HepG2 (cell line): ENCODE data around the gene PCSK6. TPM values are rescaled to one million over a fixed set of nuclear protein-coding genes. Genes with fewer than 3 reads are reported as not detected.

Experiments
- ATAC-seq: fragments of 200-7000 bp; cut with Tn5 transposase; 3 replicates; pipeline ENCODE4 v1.9.1; 2020; ENCODE audit warnings: mild to moderate bottlenecking, moderate library complexity
- BruUV-seq: library from RNA; stranded (reverse); fragments of 400-500 nt; replicated peaks from 2 replicates; lab custom pipeline; 2021; lab: Mats Ljungman, UMichigan
- CTCF ChIA-PET: fragments of 300-600 bp; formaldehyde crosslinking; extraction: SDS; loops from one replicate; lab custom pipeline; 2021; ENCODE audit warnings: low total read pairs, inconsistent platforms, low intra/inter-chr PET ratio; lab: Yijun Ruan, JAX
- POLR2A ChIA-PET: fragments of 350-600 bp; sonication (Branson Sonifier 250); formaldehyde crosslinking; loops from one replicate; lab custom pipeline; 2020; ENCODE audit warnings: antibody characterized with exemption, inconsistent platforms; lab: Yijun Ruan, JAX
- DNase-seq: peaks from one replicate; pipeline ENCODE4 v3.0.0-alpha.2; 2015; ENCODE audit warnings: low spot score
- FAIRE-seq: peaks from 3 replicates; lab custom pipeline; 2011; peaks lifted over from hg19 to GRCh38; lab: Jason Lieb, UNC
- H2AFZ ChIP-seq: one replicate; pipeline ENCODE4 v1.6.1; 2011; ENCODE audit warnings: low read length, inconsistent platforms
- H3K27ac ChIP-seq: fragments of 300-600 bp; 3 replicates; pipeline ENCODE4 v1.8.0; 2011; ENCODE audit warnings: mixed run types, mild to moderate bottlenecking, mixed read lengths, low read length, inconsistent platforms; ENCODE audit not compliant: insufficient read depth; ENCODE audit errors: extremely low read length
- H3K27me3 ChIP-seq, 2 experiments: fragments of 200-600 bp in 1 of 2; 2 replicates in 1 of 2; 3 replicates in 1 of 2; pipeline versions ENCODE4 v1.6.0 to v1.8.0; 2011; ENCODE audit warnings: low read length in 2 of 2, mild to moderate bottlenecking in 2 of 2, moderate library complexity in 2 of 2, inconsistent platforms in 1 of 2; ENCODE audit not compliant: insufficient read depth in 2 of 2, control insufficient read depth in 1 of 2
- H3K36me3 ChIP-seq, 2 experiments: fragments of 200-600 bp in 1 of 2; replicated peaks in 1 of 2; 2 replicates in 1 of 2; 3 replicates in 1 of 2; pipeline versions ENCODE4 v1.5.1 to v1.8.0; 2011; ENCODE audit warnings: low read length in 2 of 2, inconsistent platforms in 1 of 2; ENCODE audit not compliant: insufficient read depth in 2 of 2, control insufficient read depth in 1 of 2
- H3K4me1 ChIP-seq: 2 replicates; pipeline ENCODE4 v1.5.1; 2012; ENCODE audit warnings: low read length, inconsistent platforms; ENCODE audit not compliant: insufficient read depth
- H3K4me2 ChIP-seq: 2 replicates; pipeline ENCODE4 v1.6.0; 2011; ENCODE audit warnings: low read depth, low read length, inconsistent platforms
- H3K4me3 ChIP-seq, 3 experiments: fragments of 200-600 bp in 1 of 3; sonication (generic), shearing (Covaris generic) in 1 of 3; replicated peaks in 1 of 3; 2 replicates each; pipeline ENCODE4 v1.5.1; 2011 to 2016; ENCODE audit warnings: low read length in 3 of 3, inconsistent platforms in 2 of 3, low read depth in 2 of 3, mild to moderate bottlenecking in 2 of 3, control low read depth in 1 of 3, mixed read lengths in 1 of 3; ENCODE audit not compliant: insufficient read depth in 1 of 3
- H3K79me2 ChIP-seq: one replicate; pipeline ENCODE4 v1.6.1; 2011; ENCODE audit warnings: low read length, inconsistent platforms; ENCODE audit not compliant: insufficient read depth
- H3K9ac ChIP-seq: 2 replicates; pipeline ENCODE4 v1.6.0; 2011; ENCODE audit warnings: mild to moderate bottlenecking, low read depth, low read length, inconsistent platforms; ENCODE audit not compliant: insufficient read depth
- H3K9me3 ChIP-seq: 2 replicates; pipeline ENCODE4 v1.5.1; 2012; ENCODE audit warnings: mild to moderate bottlenecking, low read length
- H4K20me1 ChIP-seq: 2 replicates; pipeline ENCODE4 v1.6.0; 2011; ENCODE audit warnings: inconsistent platforms, mild to moderate bottlenecking, low read length, moderate library complexity; ENCODE audit not compliant: insufficient read depth
- ASH2L ChIP-seq: fragments of 300-600, 200-600 bp; sonication (generic); IDR thresholded peaks from 2 replicates; pipeline ENCODE4 v1.7.0; 2017; ENCODE audit warnings: low read depth, mild to moderate bottlenecking, moderate library complexity, mixed read lengths, low read length; ENCODE audit not compliant: insufficient read length
- CREBL2 ChIP-seq: sonication (generic); formaldehyde crosslinking; IDR thresholded peaks from 2 replicates; pipeline ENCODE4 v1.8.1; 2023; ENCODE audit warnings: missing genetic modification reagents, mild to moderate bottlenecking, borderline replicate concordance
- EEA1 ChIP-seq: sonication (generic); formaldehyde crosslinking; IDR thresholded peaks from 2 replicates; pipeline ENCODE4 v1.5.1; 2020; ENCODE audit warnings: mild to moderate bottlenecking, missing genetic modification reagents, borderline replicate concordance
- GATA4 ChIP-seq: sonication (generic); IDR thresholded peaks from 2 replicates; pipeline ENCODE4 v1.6.1; 2016; ENCODE audit warnings: antibody characterized with exemption, low read depth, borderline replicate concordance
- HOXA5 ChIP-seq: sonication (generic); formaldehyde crosslinking; IDR thresholded peaks from 2 replicates; pipeline ENCODE4 v1.4.0; 2020; ENCODE audit warnings: missing genetic modification reagents
- HOXA9 ChIP-seq: sonication (generic); formaldehyde crosslinking; IDR thresholded peaks from 2 replicates; pipeline ENCODE4 v1.8.1; 2022; ENCODE audit warnings: missing genetic modification reagents, mild to moderate bottlenecking, moderate library complexity, borderline replicate concordance
- PRPF4 ChIP-seq: fragments of 200-400 bp; formaldehyde crosslinking; IDR thresholded peaks from 2 replicates; pipeline ENCODE4 v1.6.1; 2016; ENCODE audit warnings: low read length, low read depth; ENCODE audit not compliant: poor library complexity, severe bottlenecking
- RBFOX2 ChIP-seq: fragments of 200-400 bp; formaldehyde crosslinking; IDR thresholded peaks from 2 replicates; pipeline ENCODE4 v1.6.1; 2017; ENCODE audit warnings: low read depth, mild to moderate bottlenecking, low read length
- STAT5B ChIP-seq: sonication (generic); formaldehyde crosslinking; IDR thresholded peaks from 2 replicates; pipeline ENCODE4 v1.4.0; 2020; ENCODE audit warnings: missing genetic modification reagents
- STAT6 ChIP-seq: sonication (generic); formaldehyde crosslinking; IDR thresholded peaks from 2 replicates; pipeline ENCODE4 v1.4.0; 2020; ENCODE audit warnings: missing genetic modification reagents, mild to moderate bottlenecking, borderline replicate concordance
- TAF1 ChIP-seq: sonication (generic); formaldehyde crosslinking; IDR thresholded peaks from 2 replicates; pipeline ENCODE4 v1.4.0; 2020; ENCODE audit warnings: missing genetic modification reagents
- ZFYVE20 ChIP-seq: sonication (generic); formaldehyde crosslinking; IDR thresholded peaks from 2 replicates; pipeline ENCODE4 v1.8.0; 2023; ENCODE audit warnings: low read depth, mild to moderate bottlenecking, moderate library complexity, missing genetic modification reagents, borderline replicate concordance
- ZNF160 ChIP-seq: sonication (generic); formaldehyde crosslinking; IDR thresholded peaks from 2 replicates; pipeline ENCODE4 v1.8.0; 2022; ENCODE audit warnings: mild to moderate bottlenecking, inconsistent platforms, missing genetic modification reagents
- ZNF180 ChIP-seq: sonication (generic); formaldehyde crosslinking; IDR thresholded peaks from 2 replicates; pipeline ENCODE4 v1.4.0; 2020; ENCODE audit warnings: low read depth, missing genetic modification reagents, borderline replicate concordance
- ZNF317 ChIP-seq: sonication (generic); formaldehyde crosslinking; IDR thresholded peaks from 2 replicates; pipeline ENCODE4 v1.5.0; 2020; ENCODE audit warnings: mild to moderate bottlenecking, missing genetic modification reagents
- ZNF367 ChIP-seq: sonication (generic); formaldehyde crosslinking; IDR thresholded peaks from 2 replicates; pipeline ENCODE4 v1.4.0; 2020; ENCODE audit warnings: missing genetic modification reagents, borderline replicate concordance
- ZNF414 ChIP-seq: sonication (generic); formaldehyde crosslinking; IDR thresholded peaks from 2 replicates; pipeline ENCODE4 v1.5.0; 2020; ENCODE audit warnings: missing genetic modification reagents
- ZNF558 ChIP-seq: sonication (generic); formaldehyde crosslinking; IDR thresholded peaks from 2 replicates; pipeline ENCODE4 v1.9.0; 2022; ENCODE audit warnings: mild to moderate bottlenecking, missing genetic modification reagents, borderline replicate concordance
- ZNF691 ChIP-seq: sonication (generic); formaldehyde crosslinking; IDR thresholded peaks from 2 replicates; pipeline ENCODE4 v1.4.0; 2020; ENCODE audit warnings: missing genetic modification reagents, low read depth, mild to moderate bottlenecking, borderline replicate concordance
- ZNF792 ChIP-seq: IDR thresholded peaks from 2 replicates; pipeline ENCODE4 v1.6.1; 2016
- WGBS: methylation state at CpG from one replicate; pipeline ENCODE4 v1.1.6; 2017; ENCODE audit warnings: low lambda C conversion rate; 5-methylcytosine and 5-hydroxymethylcytosine counted together
- in situ Hi-C: cut with HindIII; loops from 2 replicates; pipeline ENCODE4 v1.10.0; 2017; ENCODE audit warnings: low pct_unique_long_range_greater_than_20kb; ENCODE audit not compliant: extremely low pct_ligation_motif_present
- intact Hi-C: fragments of 100-400 bp; cut with micrococcal nuclease; formaldehyde crosslinking; loops from one replicate; pipeline ENCODE4 v1.10.0; 2022; ENCODE audit not compliant: unreplicated experiment
- polyA plus RNA-seq, 8 experiments: library from polyadenylated mRNA; depleted of rRNA in 3 of 8; stranded (reverse) in 7 of 8; unstranded in 1 of 8; fragments of >200 nt; fragmentation: Illumina TruSeq in 4 of 8; extraction: Trizol in 4 of 8; gene quantifications; 2 replicates each; pipeline versions ENCODE4 v1.2.1 to v1.2.3, GENCODE V29; 2011 to 2016; ENCODE audit warnings: low read depth in 4 of 8, missing spikeins in 1 of 8, mixed read lengths in 1 of 8; ENCODE audit not compliant: insufficient read depth in 1 of 8
- total RNA-seq, 5 experiments: library from RNA; depleted of rRNA; stranded (reverse); fragments of >200 nt; fragmentation: Illumina TruSeq; extraction: Trizol; gene quantifications; 2 replicates each; pipeline ENCODE4 v1.2.3, GENCODE V29; 2016; ENCODE audit warnings: low read depth in 1 of 5

The PCSK6 gene
- total and polyA plus RNA-seq, 2 of the 13 experiments (the other 11 are each of a cell fraction or from before 2014, with no cell fraction given), result 56.5 to 155 TPM

GRCh38 chr15:101373577-101373976, 115.9 kb downstream of the PCSK6 start:
- no peaks in the 10 kb centered on the region for H3K9me3 ChIP-seq
- CTCF ChIA-PET, result no interaction called here

More at GRCh38 chr15:101373577-101373976, 115.9 kb downstream of the PCSK6 start:
- Histone ChIP-seq H3K4me2 (no peak overlapping the region), H2AFZ (no peak overlapping the region), H3K27me3 (no peaks in the 10 kb centered on the region), H3K36me3 (peaks cover 18 to 31% of the 10 kb centered on the region in 2 experiments; a peak in 4 of 5 replicates), H3K4me3 (no peak overlapping the region), H3K27ac (no peak overlapping the region), H4K20me1 (no peaks in the 10 kb centered on the region), H3K79me2 (no peaks in the 10 kb centered on the region), H3K4me1 (no peaks in the 10 kb centered on the region), H3K9ac (no peak overlapping the region)
- FAIRE-seq (no peak), ATAC-seq (no peak), DNase-seq (no peak)
- intact Hi-C loops (no loop called here), in situ Hi-C loops (no loop called here)
- BruUV-seq, result no TSS peak
- WGBS, result 79% methylated on average over 3 of the region's 3 CpGs
- POLR2A ChIA-PET, result no interaction called here
- no peak for TF ChIP-seq STAT6 (CRISPR knock-in tag)
- no peak for TF ChIP-seq RBFOX2
- TF ChIP-seq ZNF414 (CRISPR knock-in tag), result no peak
- no peak for TF ChIP-seq ZNF691 (CRISPR knock-in tag)
- no peak for TF ChIP-seq ZFYVE20 (CRISPR knock-in tag)
- no peak for TF ChIP-seq EEA1
- TF ChIP-seq ZNF558 (CRISPR knock-in tag), result no peak
- no peak for TF ChIP-seq CREBL2
- TF ChIP-seq PRPF4, result no peak
- no peak for TF ChIP-seq STAT5B (CRISPR knock-in tag)
- no peak for TF ChIP-seq ASH2L
- no peak for TF ChIP-seq ZNF160
- no peak for TF ChIP-seq TAF1 (CRISPR knock-in tag)
- TF ChIP-seq HOXA9 (CRISPR knock-in tag), result no peak
- no peak for TF ChIP-seq ZNF792 (CRISPR knock-in tag)
- no peak for TF ChIP-seq ZNF180
- TF ChIP-seq ZNF367 (CRISPR knock-in tag), result no peak
- no peak for TF ChIP-seq ZNF317 (CRISPR knock-in tag)
- TF ChIP-seq GATA4, result no peak
- no peak for TF ChIP-seq HOXA5
